RWPE1 (cell line): Measurements from ENCODE around the gene EEF1A2.

Source experiments
- CTCF ChIA-PET: fragments of 350-600 bp; sonication (Branson Sonifier 250); formaldehyde crosslinking; extraction: SDS; loops from one replicate; lab custom pipeline; 2021; lab: Yijun Ruan, JAX
- POLR2A ChIA-PET: fragments of 400-600 bp; formaldehyde crosslinking; extraction: SDS; loops from one replicate; lab custom pipeline; 2020; ENCODE audit warnings: antibody characterized with exemption; ENCODE audit not compliant: low non-redundant PET; lab: Yijun Ruan, JAX
- DNase-seq: peaks from one replicate; pipeline ENCODE4 v3.0.0; 2012; ENCODE audit warnings: low spot score
- H3K27ac ChIP-seq: fragments of 450-650 bp; 2 replicates; pipeline ENCODE4 v1.5.1; 2017
- TF ChIP-seq, protein P1 (sequence below): fragments of 450-650 bp; conservative IDR thresholded peaks from 2 replicates; pipeline ENCODE4 v1.5.1; 2017; ENCODE audit warnings: low read depth, mild to moderate bottlenecking

EEF1A2 gene

GRCh38 chr20:63448031-63448430 lies 50.9 kb downstream of the EEF1A2 start:
- CTCF ChIA-PET = interaction anchor here (0.6 kb wide), 1 partner anchor 179 kb away, joined by 3 read pairs; the partner anchor contains the start of gene GMEB2
- no peak overlapping the region for H3K27ac ChIP-seq
- no peak for DNase-seq
- TF ChIP-seq, protein P1, sequence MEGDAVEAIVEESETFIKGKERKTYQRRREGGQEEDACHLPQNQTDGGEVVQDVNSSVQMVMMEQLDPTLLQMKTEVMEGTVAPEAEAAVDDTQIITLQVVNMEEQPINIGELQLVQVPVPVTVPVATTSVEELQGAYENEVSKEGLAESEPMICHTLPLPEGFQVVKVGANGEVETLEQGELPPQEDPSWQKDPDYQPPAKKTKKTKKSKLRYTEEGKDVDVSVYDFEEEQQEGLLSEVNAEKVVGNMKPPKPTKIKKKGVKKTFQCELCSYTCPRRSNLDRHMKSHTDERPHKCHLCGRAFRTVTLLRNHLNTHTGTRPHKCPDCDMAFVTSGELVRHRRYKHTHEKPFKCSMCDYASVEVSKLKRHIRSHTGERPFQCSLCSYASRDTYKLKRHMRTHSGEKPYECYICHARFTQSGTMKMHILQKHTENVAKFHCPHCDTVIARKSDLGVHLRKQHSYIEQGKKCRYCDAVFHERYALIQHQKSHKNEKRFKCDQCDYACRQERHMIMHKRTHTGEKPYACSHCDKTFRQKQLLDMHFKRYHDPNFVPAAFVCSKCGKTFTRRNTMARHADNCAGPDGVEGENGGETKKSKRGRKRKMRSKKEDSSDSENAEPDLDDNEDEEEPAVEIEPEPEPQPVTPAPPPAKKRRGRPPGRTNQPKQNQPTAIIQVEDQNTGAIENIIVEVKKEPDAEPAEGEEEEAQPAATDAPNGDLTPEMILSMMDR = no peak
- POLR2A ChIA-PET = no interaction called here

DNA sequence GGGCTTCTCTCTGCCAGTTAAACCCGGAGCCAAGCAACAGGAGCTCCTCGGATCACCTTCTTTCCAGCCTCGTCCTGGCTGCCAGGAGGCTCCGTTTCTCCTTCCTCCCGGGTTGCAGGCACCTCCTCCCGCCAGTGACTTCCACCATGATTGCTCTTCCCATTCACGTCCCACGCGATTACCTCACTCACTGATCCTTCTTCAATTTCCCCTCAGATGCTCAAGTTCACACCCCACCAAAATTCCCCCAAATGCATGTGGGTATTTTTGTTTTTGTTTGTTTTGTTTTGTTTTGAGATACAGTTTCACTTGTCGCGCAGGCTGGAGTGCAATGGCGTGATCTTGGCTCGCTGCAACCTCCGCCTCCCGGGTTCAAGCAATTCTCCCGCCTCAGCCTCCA lies 51.6 kb downstream of the EEF1A2 start:
- H3K27ac ChIP-seq = no peak overlapping the region
- TF ChIP-seq, protein P1 = no peak
- ChIA-PET POLR2A (interaction anchor here (0.6 kb wide), 2 partner anchors 61 to 327 kb away, joined by 3 read pairs; no protein-coding TSS in a partner anchor), CTCF (interaction anchor here (0.6 to 1.4 kb wide), 2 partner anchors 13 to 180 kb away, joined by 3 to 5 read pairs; partner anchors contain the start of gene GMEB2)
- no peak for DNase-seq

- POLR2A ChIA-PET = interaction anchor here (0.6 kb wide), 2 partner anchors 60 to 326 kb away, joined by 3 read pairs; no protein-coding TSS in a partner anchor
- H3K27ac ChIP-seq = no peak overlapping the region
- TF ChIP-seq, protein P1 = no peak
- CTCF ChIA-PET = interaction anchor here (1.4 kb wide), 1 partner anchor 12 kb away, joined by 5 read pairs; no protein-coding TSS in a partner anchor
- DNase-seq = no peak
These were observed 52.5 kb downstream of the EEF1A2 start for GRCh38 chr20:63446216-63447024.

GRCh38 chr20:63445075-63445734 lies 53.7 kb downstream of the EEF1A2 start:
- DNase-seq = no peak
- ChIA-PET CTCF (interaction anchor here (1.7 kb wide), 1 partner anchor 51 kb away, joined by 4 read pairs; no protein-coding TSS in a partner anchor), POLR2A (no interaction called here)
- TF ChIP-seq, protein P1 = no peak
- H3K27ac ChIP-seq = no peak overlapping the region

- DNase-seq = no peak
- POLR2A ChIA-PET = no interaction called here
- CTCF ChIA-PET = interaction anchor here (0.6 to 1.7 kb wide), 2 partner anchors 51 to 637 kb away, joined by 3 to 4 read pairs; no protein-coding TSS in a partner anchor
- H3K27ac ChIP-seq = no peak overlapping the region
- TF ChIP-seq, protein P1 = no peak
These were observed 54.3 kb downstream of the EEF1A2 start for GRCh38 chr20:63444548-63444947.

DNA sequence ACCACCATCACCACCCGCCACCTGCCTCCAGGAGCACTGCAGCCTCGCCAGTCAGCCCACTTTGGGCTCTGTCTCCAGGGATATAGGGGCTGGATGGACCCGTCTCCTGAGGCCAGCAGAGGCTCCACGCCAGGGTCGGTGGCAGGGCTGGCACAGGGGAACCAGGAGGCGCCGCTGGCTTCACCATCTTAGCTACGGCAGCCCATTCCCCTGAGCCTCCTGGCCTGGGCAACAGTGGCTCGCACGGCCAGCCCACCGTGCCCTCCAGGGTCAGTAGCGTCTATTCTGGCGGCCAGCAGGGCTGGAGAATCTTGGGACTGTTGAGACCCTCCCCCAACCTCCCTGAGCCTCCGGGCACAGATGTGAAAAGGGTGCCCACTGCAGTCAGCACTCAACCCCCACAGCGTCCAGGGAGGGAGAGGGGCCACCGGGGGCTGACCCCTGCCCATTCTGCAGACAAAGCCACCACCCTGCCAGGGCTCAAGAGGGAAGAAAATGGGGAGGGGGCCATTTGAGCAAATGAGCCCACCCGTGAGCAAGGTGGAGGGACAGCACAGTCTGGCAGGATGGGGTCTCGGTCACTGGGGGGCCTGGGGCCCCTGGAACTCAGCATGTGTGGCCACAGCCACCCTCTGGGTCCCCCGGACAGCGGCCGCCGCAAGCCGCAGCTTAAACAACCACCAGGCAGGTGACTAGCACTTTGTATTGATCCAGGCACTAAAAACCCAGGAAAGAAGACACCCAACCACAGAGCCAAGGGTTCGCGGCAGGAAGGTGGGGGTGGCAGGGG lies 55.1 kb downstream of the EEF1A2 start:
- no peak for DNase-seq
- ChIA-PET POLR2A (no interaction called here), CTCF (interaction anchor here (0.6 to 1.7 kb wide), 3 partner anchors 46 to 636 kb away, joined by 3 to 4 read pairs (median 3); no protein-coding TSS in a partner anchor)
- no peak overlapping the region for H3K27ac ChIP-seq
- TF ChIP-seq, protein P1 = no peak
